Measurements from ENCODE around the gene ITPR2.

The ITPR2 gene

DNA sequence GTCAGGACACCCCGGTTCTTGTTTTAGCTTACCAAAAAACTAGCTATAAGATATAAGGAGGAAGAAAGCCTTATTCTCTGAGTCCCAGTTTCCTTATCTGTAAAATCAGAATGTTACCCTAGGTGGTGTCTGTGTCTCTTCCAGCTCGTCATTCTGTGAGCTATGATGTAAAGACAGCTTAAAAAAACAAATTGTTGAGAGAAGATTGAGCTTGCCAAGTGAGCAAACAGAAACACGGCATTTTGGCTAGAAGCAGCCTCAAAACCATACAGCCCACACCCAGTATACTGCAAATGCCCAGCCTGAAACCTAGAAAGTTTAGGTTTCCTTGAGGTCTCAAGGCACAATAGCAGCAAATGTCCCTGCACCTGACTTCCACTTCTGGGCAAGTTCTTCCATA, 486.3 kb downstream of the ITPR2 start:
- no peak for DNase-seq (ENCODE audit: extremely low read depth, low read depth)
- TF ChIP-seq CTCF (IDR thresholded peaks at IDR 0.05; ENCODE audit: low read depth, low read length, missing control alignments) = no peak
- no peak overlapping the region for H3K4me3 ChIP-seq (replicated peaks; ENCODE audit: low read depth, low read length)

GRCh38 chr12:26345471-26346003, 487.5 kb downstream of the ITPR2 start:
- no peak overlapping the region for H3K4me3 ChIP-seq (replicated peaks; ENCODE audit: low read depth, low read length)
- DNase-seq (ENCODE audit: extremely low read depth, low read depth) = no peak
- no peak for TF ChIP-seq CTCF (IDR thresholded peaks at IDR 0.05; ENCODE audit: low read depth, low read length, missing control alignments)

DNA sequence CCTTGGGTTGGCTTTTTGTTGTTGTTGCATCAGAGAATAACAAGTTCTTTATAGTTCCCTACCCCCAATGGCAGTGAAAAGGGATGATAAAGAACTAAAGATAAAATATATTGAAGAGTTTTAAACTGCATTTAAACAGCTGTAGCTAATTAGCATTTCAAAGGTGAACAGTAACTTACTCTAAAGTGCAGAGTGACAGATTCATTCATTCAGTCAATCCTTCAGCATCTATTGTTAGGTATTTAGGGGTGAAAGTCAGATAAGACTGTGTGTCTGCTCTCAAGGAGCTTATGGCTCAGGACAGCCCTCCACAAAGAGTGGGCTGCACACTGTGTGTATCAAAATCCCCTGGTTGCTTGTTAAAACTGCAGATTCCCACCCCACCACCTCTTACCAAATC, 491.5 kb downstream of the ITPR2 start:
- no peak overlapping the region for H3K4me3 ChIP-seq (replicated peaks; ENCODE audit: low read depth, low read length)
- TF ChIP-seq CTCF (IDR thresholded peaks at IDR 0.05; ENCODE audit: low read depth, low read length, missing control alignments) = no peak
- no peak for DNase-seq (ENCODE audit: extremely low read depth, low read depth)

DNA sequence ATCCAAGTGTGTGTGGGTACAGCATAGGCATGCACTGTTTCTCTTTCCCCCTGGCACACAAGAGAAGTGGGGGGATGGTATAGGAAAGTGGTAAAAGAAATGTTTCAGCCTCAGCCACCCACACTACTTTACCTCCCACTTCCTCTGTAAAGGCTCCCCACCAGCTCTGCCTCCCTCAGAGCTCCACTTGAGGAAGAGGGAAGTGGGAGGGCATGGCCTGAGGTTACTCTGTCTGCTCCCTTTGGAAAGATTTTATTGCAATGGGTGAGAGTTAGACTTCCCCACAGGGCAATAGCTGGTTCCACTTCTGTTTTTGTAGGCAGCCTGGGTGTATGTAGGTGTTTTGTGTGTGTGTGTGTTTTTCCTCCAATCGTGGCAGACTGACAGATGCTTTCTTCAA, 492.3 kb downstream of the ITPR2 start:
- H3K4me3 ChIP-seq (replicated peaks; ENCODE audit: low read depth, low read length) = no peak overlapping the region
- DNase-seq (ENCODE audit: extremely low read depth, low read depth) = no peak
- TF ChIP-seq CTCF (IDR thresholded peaks at IDR 0.05; ENCODE audit: low read depth, low read length, missing control alignments) = no peak

DNA sequence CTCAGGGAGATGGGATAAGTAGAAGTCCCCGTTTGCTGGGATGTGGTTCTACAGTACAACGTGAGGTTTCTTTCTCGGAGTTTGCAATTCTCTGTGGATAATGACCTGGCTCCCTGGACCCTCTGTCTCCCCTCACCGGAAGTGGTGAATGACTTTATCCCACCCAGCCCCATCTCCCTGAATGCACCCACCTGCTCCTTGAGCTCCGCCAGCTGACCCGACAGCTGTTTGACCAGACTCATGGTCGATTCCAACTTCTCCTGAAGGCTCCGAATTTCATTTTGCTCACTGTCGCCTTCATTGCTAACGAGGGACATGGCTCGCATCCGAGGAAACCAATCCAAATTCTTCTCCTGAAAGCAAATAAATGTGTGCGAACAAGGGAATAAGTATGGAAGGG, 493.0 kb downstream of the ITPR2 start:
- no peak for DNase-seq (ENCODE audit: extremely low read depth, low read depth)
- no peak for TF ChIP-seq CTCF (IDR thresholded peaks at IDR 0.05; ENCODE audit: low read depth, low read length, missing control alignments)
- H3K4me3 ChIP-seq (replicated peaks; ENCODE audit: low read depth, low read length) = no peak overlapping the region

DNA sequence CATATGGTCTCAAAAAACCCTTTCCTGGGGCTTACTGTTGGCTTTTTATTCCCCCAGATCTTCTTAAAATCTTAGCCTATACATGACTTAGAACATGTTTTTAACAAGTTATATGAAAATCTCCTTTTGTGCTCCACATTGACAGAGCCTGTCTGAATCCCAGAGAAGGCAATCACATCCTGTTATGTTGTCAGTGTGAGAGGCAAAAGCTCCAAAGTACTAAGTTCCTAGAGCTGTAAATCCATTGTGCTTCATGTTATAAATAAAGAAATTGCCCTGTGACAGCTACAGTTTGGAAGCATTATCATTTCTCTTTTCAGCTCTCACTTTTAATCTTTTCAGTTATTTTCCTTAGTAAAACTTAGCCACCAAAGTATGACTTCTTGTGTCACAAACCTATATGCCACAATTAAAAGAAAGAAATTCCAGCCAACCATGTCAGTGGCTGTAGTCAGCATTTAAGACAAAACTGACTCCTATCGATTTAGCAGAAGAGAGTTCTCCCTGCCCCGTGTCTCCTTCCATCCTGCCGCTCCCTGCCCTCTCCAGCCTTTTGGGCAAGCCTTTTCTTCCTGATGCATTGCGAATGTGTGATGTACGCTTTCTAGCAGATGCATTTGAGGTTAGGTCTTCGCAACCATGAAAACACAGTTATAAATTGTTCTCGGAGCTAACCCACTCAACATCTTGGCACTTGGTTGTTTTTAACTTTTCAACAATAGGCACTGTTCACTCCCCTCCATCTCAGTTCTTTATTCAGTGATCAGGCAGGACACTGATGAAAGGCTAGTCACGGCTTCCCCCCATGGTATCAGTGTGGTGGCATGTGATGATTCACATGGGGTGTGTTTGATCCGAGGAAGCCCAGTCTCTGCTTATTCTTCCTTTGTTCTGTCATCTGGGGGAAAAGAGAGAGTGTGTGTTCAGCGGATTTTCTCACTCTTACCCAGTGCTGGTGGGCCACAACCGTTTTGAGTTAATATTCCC, 494.1 kb downstream of the ITPR2 start:
- DNase-seq (ENCODE audit: extremely low read depth, low read depth) = no peak
- H3K4me3 ChIP-seq (replicated peaks; ENCODE audit: low read depth, low read length) = no peak overlapping the region
- no peak for TF ChIP-seq CTCF (IDR thresholded peaks at IDR 0.05; ENCODE audit: low read depth, low read length, missing control alignments)

Data from HFF-Myc (cell line).